Activated CD4-positive, alpha-beta T cell treated with anti-CD3 and anti-CD28 coated beads, Interleukin-2, amount 50 U/mL, for 24 hours (primary cell): ENCODE data around the gene ADGRF3.
"Not testable (repeated sequence)": the region's sequence is repeated elsewhere in the genome, so short reads cannot be mapped to it uniquely, and the experiment has no call there.

ENCODE experiments used
- DNase-seq, 2 donors: peaks; one replicate each; pipeline ENCODE4 v3.0.0-alpha.2; 2020; ENCODE audit warnings: low read depth in 1 of 2, low spot score in 1 of 2

The ADGRF3 gene

DNA sequence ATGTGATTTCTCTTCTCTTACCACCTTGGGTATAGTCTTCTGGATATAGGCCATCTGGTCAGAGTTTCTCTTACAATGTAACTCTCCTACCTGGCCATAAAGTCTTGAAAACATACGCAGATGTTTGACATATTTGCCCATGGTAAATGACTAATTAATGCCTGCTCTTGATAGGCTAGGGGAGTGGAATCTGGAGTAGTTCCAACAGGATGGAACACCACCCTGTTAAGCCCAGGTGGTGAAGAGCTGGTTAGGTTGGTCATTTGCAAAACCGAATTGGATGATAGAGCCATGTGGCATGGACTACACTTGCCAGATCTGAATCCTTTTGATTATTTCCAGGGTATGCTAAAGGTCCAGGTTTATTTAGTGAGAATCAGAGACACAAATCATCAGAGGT lies 65.4 kb downstream of the ADGRF3 start:
- no peak for DNase-seq

DNA sequence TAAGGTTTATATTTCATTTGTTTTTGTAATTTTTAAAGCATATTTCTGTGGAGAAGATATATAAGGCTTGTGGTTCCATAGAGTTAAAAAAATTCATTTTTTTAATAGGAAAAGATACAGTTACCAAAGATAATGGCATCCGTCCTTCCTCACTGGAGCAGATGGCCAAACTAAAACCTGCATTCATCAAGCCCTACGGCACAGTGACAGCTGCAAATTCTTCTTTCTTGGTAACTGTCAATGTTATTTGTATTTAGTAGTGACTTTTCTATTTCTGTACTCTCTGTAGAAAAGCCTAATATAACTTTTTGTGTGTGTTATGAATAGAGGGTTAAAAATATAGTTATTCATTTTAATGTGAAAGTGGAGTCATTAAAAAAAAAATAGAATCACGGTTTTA lies 66.7 kb downstream of the ADGRF3 start:
- DNase-seq: no peak

DNA sequence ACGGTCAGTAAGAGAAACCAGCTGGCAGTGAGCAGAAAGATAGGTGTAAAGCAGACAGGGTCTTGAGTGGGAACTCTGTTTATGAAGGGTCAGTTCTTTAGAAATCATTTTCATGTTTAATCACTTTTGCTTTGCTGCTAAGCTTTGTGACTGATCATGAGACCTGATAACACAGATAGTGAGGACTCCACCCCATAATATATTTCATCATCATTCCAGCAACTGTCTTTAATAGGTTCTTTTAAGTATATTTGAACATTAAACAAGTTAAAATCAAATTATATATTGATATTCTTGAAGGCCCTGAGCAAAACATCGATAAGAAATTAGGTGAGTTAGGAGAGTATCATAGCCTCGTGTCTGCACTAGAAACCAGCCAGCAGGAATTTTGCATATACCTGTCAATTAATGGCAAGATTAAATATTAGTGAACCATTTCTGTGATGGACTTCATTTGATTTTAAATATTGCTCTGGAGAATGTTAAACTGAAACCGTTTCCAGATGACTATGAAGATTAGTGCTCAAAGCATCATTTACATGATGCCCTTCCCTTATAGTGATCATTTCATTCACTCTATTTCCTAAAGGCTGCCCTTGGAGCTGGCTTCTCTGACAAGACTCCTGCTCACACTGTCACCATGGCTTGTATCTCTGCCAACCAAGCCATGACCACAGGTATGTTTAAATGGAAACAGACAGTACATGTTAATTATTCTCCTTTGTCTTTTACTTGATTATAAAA lies 69.9 kb downstream of the ADGRF3 start:
- no peak for DNase-seq

DNA sequence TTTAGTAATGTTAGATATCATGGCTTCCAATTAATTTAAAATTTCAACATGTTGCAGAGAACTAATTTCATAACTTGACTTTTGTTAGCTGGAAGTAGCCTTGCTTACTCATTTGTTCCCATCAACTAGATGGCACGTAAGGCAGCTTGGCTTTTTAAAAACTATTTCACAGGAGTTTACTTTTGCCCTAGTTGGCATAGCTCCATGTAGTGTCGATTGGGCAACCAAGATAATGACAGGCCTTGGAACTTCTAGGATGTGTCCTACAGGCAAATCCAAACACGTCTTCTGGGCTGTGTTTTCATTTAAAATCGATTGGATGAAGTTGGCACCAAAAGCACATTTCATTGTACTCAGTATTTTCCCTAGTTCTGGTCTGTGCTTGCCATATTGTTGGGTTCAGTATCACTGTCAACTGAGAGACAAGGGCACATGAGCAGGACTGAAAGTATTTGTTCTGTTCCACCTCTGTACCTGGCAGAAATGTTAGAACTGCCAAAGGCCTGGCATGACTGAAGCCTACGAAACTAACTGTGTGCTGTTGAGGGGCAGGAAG lies 72.5 kb downstream of the ADGRF3 start:
- no peak for DNase-seq

DNA sequence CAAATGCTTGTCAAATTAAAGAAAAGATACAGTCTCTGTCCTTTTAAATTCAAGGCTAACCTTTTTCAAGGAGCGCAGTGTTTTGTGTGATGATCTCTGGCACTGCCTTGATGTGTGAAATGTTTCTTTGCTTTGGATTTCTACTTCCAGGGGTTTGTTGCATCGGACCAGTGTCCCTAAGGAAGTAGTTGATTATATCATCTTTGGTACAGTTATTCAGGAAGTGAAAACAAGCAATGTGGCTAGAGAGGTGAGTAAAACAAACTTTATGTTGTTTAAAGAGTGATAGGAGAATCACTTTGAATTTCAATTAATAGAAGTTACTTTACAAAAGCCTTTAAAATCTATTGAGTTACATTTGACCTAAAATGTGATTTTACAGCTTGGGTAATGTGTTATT lies 73.1 kb downstream of the ADGRF3 start:
- DNase-seq: no peak

DNA sequence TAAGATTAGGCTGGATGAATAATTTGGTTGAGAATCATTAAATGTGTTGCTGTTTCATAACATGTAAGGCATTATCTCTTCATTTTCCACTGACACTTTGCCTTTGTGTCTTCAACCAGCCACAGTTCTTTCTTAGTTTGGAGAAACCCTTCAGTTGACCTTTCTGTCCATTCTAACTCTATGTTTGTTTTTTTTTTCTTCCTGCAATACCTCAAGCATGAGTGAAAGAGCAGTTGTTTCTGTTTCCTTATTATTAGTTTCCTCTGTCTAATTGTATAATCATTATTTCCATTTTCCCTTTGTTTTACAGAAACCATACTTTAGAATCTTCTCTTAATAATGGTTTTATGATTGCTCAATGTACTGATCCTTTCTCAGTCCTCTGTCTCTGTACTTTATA lies 76.2 kb downstream of the ADGRF3 start:
- DNase-seq: no peak

DNA sequence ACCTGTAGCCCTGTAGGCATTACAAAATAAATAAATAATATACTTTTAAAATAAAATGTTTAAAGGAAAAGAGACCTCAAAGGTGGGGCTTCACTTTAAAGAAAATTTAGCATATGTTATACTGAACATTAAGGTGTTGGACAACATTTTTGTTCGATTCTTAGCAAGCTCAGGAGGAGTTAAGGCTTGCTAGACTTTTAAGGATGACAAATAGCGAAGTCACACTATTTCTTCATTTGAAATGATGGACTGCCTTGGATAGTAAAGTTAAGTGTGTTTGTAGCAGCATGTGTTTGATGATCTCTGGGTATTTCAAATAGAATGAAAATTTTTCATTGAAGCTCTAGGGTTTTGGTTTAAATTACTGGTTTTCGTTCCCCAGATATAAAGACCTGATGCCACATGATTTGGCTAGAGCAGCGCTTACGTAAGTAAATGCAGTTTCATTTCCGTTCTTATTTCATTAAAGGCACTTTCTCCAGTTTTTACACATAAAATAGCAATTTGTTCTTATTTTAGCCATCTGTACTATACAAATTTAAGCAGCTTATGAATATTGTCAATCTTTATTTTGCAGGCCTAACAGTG lies 76.9 kb downstream of the ADGRF3 start:
- DNase-seq: no peak

DNA sequence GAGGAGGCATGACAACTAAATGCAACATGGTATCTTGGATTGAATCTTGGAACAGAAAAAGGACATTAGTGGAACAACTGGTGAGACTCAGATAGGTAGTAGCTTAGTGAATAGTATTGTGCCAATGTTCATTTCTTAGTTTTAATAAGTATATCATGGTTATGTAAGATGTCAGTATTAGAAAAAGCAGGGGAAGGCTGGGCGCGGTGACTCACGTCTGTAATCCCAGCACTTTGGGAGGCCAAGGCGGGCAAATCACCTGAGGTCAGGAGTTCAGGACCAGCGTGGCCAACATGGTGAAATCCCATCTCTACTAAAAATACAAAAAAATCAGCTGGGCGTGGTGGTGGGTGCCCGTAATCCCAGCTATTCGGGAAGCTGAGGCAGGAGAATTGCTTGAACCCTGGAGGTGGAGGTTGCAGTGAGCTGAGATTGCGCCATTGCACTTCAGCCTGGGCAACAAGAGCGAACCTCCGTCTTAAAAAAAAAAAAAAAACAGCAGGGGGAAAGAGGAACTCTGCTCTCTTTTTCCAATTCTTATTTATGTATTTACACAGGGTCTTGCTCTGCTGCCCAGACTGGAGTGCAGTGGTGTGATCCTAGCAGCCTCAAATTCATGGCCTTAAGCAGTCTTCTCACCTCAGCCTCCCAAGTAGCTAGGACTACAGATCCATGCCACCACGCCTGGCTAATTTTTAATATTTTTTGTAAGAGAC lies 77.8 kb downstream of the ADGRF3 start:
- not testable (repeated sequence) for DNase-seq

DNA sequence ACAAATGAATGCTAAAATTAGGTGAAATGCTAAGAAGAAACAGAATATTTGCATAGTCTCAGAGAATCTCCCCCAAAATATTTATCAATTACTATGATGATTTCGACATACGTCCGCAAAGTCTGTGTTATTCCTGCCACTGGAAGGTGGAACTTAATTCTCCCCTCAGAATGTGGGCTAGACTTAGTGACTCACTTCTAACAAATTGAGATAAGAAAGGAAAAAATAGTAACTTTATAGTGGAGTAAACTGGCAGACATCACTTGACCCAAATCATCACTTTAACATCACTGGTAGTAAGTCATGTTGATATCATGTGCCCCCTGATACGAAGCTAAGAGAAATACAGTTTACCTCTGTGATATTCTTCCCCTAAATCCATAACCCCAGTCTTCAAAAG lies 78.4 kb downstream of the ADGRF3 start:
- DNase-seq: no peak

DNA sequence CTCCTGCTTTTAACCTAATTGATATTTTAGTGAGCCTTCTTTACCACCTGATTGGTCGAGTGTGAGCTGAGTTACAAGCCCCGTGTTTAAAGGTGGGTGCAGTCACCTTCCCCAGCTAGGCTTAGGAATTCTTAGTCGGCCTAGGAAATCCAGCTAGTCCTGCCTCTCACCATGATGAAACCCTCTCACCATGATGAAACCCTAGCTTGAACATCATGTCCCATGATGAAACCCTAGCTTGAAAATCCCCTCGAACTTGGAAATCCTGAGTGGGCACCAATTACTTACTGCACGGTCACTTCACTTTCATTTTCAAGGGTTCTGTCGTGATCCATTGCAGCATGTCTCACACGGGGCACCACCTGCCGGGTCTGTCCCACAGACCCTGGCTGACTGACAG lies 87.8 kb downstream of the ADGRF3 start:
- not testable (repeated sequence) for DNase-seq
